Glutamatergic neuron (in vitro differentiated cells): ENCODE data around the gene DTNBP1. TPM values are rescaled to one million over a fixed set of nuclear protein-coding genes. Genes with fewer than 3 reads are reported as not detected.

Experiments used
- DNase-seq: peaks from one replicate; pipeline ENCODE4 v3.0.0; 2022
- H3K27ac Mint-ChIP-seq: one replicate; pipeline ENCODE4 v1.8.0; 2020; ENCODE audit warnings: mild to moderate bottlenecking, mixed read lengths, inconsistent platforms; ENCODE audit not compliant: unreplicated experiment
- H3K27me3 Mint-ChIP-seq: one replicate; pipeline ENCODE4 v1.8.0; 2020; ENCODE audit warnings: mild to moderate bottlenecking, moderate library complexity, mixed read lengths, inconsistent platforms; ENCODE audit not compliant: unreplicated experiment
- H3K36me3 Mint-ChIP-seq: one replicate; pipeline ENCODE4 v1.8.0; 2020; ENCODE audit warnings: mild to moderate bottlenecking, mixed read lengths, inconsistent platforms; ENCODE audit not compliant: unreplicated experiment
- H3K4me1 Mint-ChIP-seq: one replicate; pipeline ENCODE4 v1.8.0; 2020; ENCODE audit warnings: mild to moderate bottlenecking, low read depth, mixed read lengths, inconsistent platforms; ENCODE audit not compliant: unreplicated experiment
- H3K4me3 Mint-ChIP-seq: one replicate; pipeline ENCODE4 v1.8.0; 2020; ENCODE audit warnings: mild to moderate bottlenecking, mixed read lengths, inconsistent platforms; ENCODE audit not compliant: unreplicated experiment
- H3K9me3 Mint-ChIP-seq: one replicate; pipeline ENCODE4 v1.8.0; 2020; ENCODE audit warnings: mild to moderate bottlenecking, moderate library complexity, mixed read lengths, inconsistent platforms; ENCODE audit not compliant: unreplicated experiment
- total RNA-seq: library from RNA; stranded (reverse); fragmentation: NEBNext Ultra II Directional; extraction: Animal tissue kit (Norgen Biotek cat#: 25700); gene quantifications from one replicate; pipeline ENCODE4 v1.2.1, GENCODE V29; 2021; ENCODE audit not compliant: unreplicated experiment
- TF ChIP-seq, protein P1 (sequence below): fragments of 200-600 bp; sonication (generic); IDR thresholded peaks from one replicate; pipeline ENCODE4 v1.5.0; 2021; ENCODE audit not compliant: partially characterized antibody, unreplicated experiment

The DTNBP1 gene
- total RNA-seq, 1 donor from 2014 or later: 13.2 TPM

DNA sequence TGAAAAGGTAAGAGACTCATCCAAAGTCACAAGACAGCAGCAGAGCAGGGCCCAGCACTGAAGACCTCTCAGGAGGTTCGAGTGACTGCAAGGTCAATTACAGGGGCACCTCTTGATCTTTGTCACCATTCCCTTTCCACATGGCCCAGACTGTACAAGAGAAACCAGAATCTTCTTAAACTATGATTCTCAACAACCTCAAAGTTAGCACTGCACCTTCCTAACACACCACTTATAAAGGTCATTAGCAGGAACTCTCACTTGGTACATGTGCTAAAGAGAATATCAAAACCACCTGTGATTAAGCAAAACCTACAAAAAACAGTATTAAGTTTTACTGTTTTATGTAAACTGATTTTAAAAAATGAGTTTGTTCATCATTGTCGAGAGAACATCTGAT, 70.2 kb downstream of the DTNBP1 start:
- H3K4me1 Mint-ChIP-seq: peaks cover 1% of the 10 kb centered on the region
- H3K27ac Mint-ChIP-seq: no peak overlapping the region
- TF ChIP-seq, protein P1, sequence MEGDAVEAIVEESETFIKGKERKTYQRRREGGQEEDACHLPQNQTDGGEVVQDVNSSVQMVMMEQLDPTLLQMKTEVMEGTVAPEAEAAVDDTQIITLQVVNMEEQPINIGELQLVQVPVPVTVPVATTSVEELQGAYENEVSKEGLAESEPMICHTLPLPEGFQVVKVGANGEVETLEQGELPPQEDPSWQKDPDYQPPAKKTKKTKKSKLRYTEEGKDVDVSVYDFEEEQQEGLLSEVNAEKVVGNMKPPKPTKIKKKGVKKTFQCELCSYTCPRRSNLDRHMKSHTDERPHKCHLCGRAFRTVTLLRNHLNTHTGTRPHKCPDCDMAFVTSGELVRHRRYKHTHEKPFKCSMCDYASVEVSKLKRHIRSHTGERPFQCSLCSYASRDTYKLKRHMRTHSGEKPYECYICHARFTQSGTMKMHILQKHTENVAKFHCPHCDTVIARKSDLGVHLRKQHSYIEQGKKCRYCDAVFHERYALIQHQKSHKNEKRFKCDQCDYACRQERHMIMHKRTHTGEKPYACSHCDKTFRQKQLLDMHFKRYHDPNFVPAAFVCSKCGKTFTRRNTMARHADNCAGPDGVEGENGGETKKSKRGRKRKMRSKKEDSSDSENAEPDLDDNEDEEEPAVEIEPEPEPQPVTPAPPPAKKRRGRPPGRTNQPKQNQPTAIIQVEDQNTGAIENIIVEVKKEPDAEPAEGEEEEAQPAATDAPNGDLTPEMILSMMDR: no peak
- H3K27me3 Mint-ChIP-seq: no peaks in the 10 kb centered on the region
- no peak overlapping the region for H3K4me3 Mint-ChIP-seq
- no peaks in the 10 kb centered on the region for H3K36me3 Mint-ChIP-seq
- DNase-seq: no peak
- no peaks in the 10 kb centered on the region for H3K9me3 Mint-ChIP-seq

DNA sequence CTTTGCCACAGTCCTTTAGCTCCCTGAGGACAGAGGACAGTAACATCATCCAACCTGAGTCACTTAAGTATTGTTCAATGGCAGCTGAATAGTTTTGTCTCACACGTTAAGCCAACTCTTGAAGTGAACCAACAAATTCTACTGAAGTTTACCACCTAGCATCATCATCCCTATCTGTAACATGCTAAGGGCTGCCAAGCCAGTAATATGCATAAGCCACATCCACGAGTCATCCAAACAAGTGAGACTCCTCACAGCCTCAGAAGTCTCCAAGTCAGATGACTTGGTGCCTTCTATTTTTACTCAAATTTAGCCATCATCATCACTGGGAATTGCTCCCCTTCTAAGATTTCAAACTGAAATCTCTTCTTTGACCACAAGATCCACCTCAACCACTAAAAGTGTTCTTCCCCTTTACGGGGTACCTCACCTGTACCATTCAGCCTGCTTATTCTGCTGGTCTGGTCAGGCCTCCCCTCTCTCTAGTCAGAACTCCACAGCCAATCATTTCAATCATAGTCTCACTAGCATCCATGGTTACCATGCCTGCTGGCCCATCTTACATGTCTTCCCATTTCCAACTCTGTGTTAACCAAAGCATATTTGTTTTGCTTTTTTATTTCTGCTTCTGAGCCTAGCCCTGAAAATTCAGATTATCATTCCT, 73.7 kb downstream of the DTNBP1 start:
- Mint-ChIP-seq H3K4me3 (no peak overlapping the region), H3K36me3 (no peaks in the 10 kb centered on the region), H3K27me3 (no peaks in the 10 kb centered on the region), H3K9me3 (no peaks in the 10 kb centered on the region), H3K27ac (no peak overlapping the region), H3K4me1 (peaks cover 9% of the 10 kb centered on the region)
- TF ChIP-seq, protein P1: no peak
- DNase-seq: no peak

GRCh38 chr6:15586503-15586902, 76.3 kb downstream of the DTNBP1 start:
- TF ChIP-seq, protein P1: no peak
- H3K9me3 Mint-ChIP-seq: no peaks in the 10 kb centered on the region
- H3K27me3 Mint-ChIP-seq: no peaks in the 10 kb centered on the region
- no peak for DNase-seq
- H3K27ac Mint-ChIP-seq: peak overlapping the region; percentile 37
- peaks cover 8% of the 10 kb centered on the region for H3K4me1 Mint-ChIP-seq
- peak overlapping the region; percentile 45 for H3K4me3 Mint-ChIP-seq
- H3K36me3 Mint-ChIP-seq: no peaks in the 10 kb centered on the region

DNA sequence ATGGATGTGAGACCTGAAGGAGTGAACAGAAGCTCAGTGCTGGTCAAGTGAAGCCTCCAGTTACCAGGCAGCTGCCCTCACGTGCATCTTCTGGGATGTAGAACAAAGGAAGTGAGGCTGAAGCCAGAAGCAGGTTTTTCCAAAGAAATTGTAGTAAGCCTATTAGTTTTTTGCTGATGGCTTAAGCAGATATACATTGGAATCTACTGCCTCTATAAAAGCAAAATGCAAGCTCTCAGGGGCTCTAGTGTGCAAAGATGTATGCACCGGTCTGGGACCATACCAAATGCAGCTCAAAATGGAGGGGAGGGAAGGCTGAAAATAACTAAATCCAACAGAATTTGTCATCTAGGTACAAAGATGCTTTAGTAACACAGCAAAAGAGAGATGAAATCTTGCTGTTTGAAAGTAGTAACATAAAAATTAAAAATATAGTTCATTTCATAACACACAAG, 77.0 kb downstream of the DTNBP1 start:
- no peaks in the 10 kb centered on the region for H3K9me3 Mint-ChIP-seq
- H3K4me1 Mint-ChIP-seq: peaks cover 8% of the 10 kb centered on the region
- no peaks in the 10 kb centered on the region for H3K36me3 Mint-ChIP-seq
- H3K4me3 Mint-ChIP-seq: peak overlapping the region; percentile 62
- H3K27ac Mint-ChIP-seq: peak overlapping the region; percentile 70
- TF ChIP-seq, protein P1: no peak
- no peak for DNase-seq
- no peaks in the 10 kb centered on the region for H3K27me3 Mint-ChIP-seq

DNA sequence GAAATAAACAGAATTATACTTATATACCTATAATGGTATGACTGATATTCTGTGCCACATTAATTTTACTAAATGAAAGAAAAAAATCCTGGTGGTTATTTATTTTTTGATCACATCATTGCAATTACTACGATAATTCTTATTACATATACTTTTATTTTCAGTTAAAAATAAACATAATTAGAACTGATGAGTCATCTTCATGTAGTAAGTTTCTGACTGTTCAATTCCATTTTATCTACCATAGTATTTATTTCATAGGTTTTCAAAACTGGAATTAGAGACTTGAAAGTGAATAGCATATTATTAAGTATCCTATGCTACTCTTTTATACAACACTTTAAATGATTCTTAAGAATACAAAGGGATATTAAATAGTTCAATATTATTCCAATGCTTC, 80.3 kb downstream of the DTNBP1 start:
- TF ChIP-seq, protein P1: no peak
- no peak overlapping the region for H3K4me3 Mint-ChIP-seq
- H3K4me1 Mint-ChIP-seq: peaks cover 11% of the 10 kb centered on the region
- no peak overlapping the region for H3K27ac Mint-ChIP-seq
- H3K27me3 Mint-ChIP-seq: no peaks in the 10 kb centered on the region
- H3K36me3 Mint-ChIP-seq: no peaks in the 10 kb centered on the region
- no peak for DNase-seq
- H3K9me3 Mint-ChIP-seq: peaks cover 2% of the 10 kb centered on the region
